Osteoblast (primary cell): ENCODE results near the gene AMOTL1. TPM values are rescaled to one million over a fixed set of nuclear protein-coding genes. Genes with fewer than 3 reads are reported as not detected.

Source experiments
- DNase-seq: peaks from one replicate; pipeline ENCODE4 v3.0.0; 2011; ENCODE audit warnings: low spot score, mixed read lengths; ENCODE audit not compliant: insufficient read length; ENCODE audit errors: missing footprints
- H2AFZ ChIP-seq: 2 replicates; pipeline ENCODE4 v1.6.0; 2011; ENCODE audit warnings: mild to moderate bottlenecking, low read length
- H3K27ac ChIP-seq: 2 replicates; pipeline ENCODE4 v1.5.1; 2011; ENCODE audit warnings: mild to moderate bottlenecking, low read depth, low read length, moderate library complexity
- H3K27me3 ChIP-seq: 2 replicates; pipeline ENCODE4 v1.6.0; 2012; ENCODE audit warnings: mild to moderate bottlenecking, control low read depth, inconsistent platforms, low read length, moderate library complexity; ENCODE audit not compliant: insufficient read depth
- H3K36me3 ChIP-seq: 2 replicates; pipeline ENCODE4 v1.5.1; 2011; ENCODE audit warnings: mild to moderate bottlenecking, low read length, control low read depth, moderate library complexity; ENCODE audit not compliant: insufficient read depth
- H3K4me1 ChIP-seq: 2 replicates; pipeline ENCODE4 v1.5.1; 2011; ENCODE audit warnings: mild to moderate bottlenecking, low read length, control low read depth, moderate library complexity; ENCODE audit not compliant: insufficient read depth
- H3K4me2 ChIP-seq: 2 replicates; pipeline ENCODE4 v1.6.0; 2011; ENCODE audit warnings: mild to moderate bottlenecking, low read length; ENCODE audit not compliant: insufficient read depth
- H3K4me3 ChIP-seq: fragments of 200-600 bp; sonication (generic); 3 replicates; pipeline ENCODE4 v1.5.1; 2012; ENCODE audit warnings: mild to moderate bottlenecking, low read length, inconsistent platforms; ENCODE audit not compliant: insufficient read depth
- H3K79me2 ChIP-seq: 2 replicates; pipeline ENCODE4 v1.6.0; 2012; ENCODE audit warnings: mild to moderate bottlenecking, low read length, control low read depth, inconsistent platforms; ENCODE audit not compliant: insufficient read depth
- H3K9me3 ChIP-seq: 2 replicates; pipeline ENCODE4 v1.5.1; 2011; ENCODE audit warnings: low read depth, low read length, control low read depth
- H4K20me1 ChIP-seq: 2 replicates; pipeline ENCODE4 v1.6.0; 2012; ENCODE audit warnings: mild to moderate bottlenecking, low read length, control low read depth; ENCODE audit not compliant: insufficient read depth
- CTCF ChIP-seq: IDR thresholded peaks from 2 replicates; pipeline ENCODE4 v1.5.1; 2011; ENCODE audit warnings: mild to moderate bottlenecking, low read depth, low read length, moderate library complexity; ENCODE audit errors: extremely low read depth
- total RNA-seq: library from RNA; depleted of rRNA; stranded (reverse); fragments of >200 nt; gene quantifications from 2 replicates; pipeline ENCODE4 v1.2.3, GENCODE V29; 2012

The AMOTL1 gene
- total RNA-seq, 1 donor: 53.6 TPM

GRCh38 chr11:94853836-94854235 lies 85.7 kb downstream of the AMOTL1 start:
- Histone ChIP-seq H3K4me1 (peaks cover 12% of the 10 kb centered on the region), H3K4me3 (no peak overlapping the region), H3K36me3 (peaks cover 71% of the 10 kb centered on the region), H3K27me3 (no peaks in the 10 kb centered on the region), H3K27ac (no peak overlapping the region), H3K4me2 (no peak overlapping the region), H3K79me2 (peaks cover under 1% of the 10 kb centered on the region), H2AFZ (no peak overlapping the region), H3K9me3 (no peaks in the 10 kb centered on the region), H4K20me1 (no peaks in the 10 kb centered on the region)
- TF ChIP-seq CTCF: no peak
- DNase-seq: no peak

GRCh38 chr11:94854770-94855633 lies 86.8 kb downstream of the AMOTL1 start:
- Histone ChIP-seq H4K20me1 (no peaks in the 10 kb centered on the region), H3K4me2 (peak overlapping the region; percentile 65), H2AFZ (no peak overlapping the region), H3K4me1 (peaks cover 12% of the 10 kb centered on the region), H3K27ac (peak overlapping the region; percentile 38), H3K27me3 (no peaks in the 10 kb centered on the region), H3K79me2 (no peaks in the 10 kb centered on the region), H3K36me3 (peaks cover 77% of the 10 kb centered on the region), H3K9me3 (no peaks in the 10 kb centered on the region), H3K4me3 (no peak overlapping the region)
- no peak for DNase-seq
- TF ChIP-seq CTCF: no peak

- no peak for DNase-seq
- no peak for TF ChIP-seq CTCF
- Histone ChIP-seq H3K4me2 (peak overlapping the region; percentile 65), H3K36me3 (peaks cover 77% of the 10 kb centered on the region), H3K9me3 (no peaks in the 10 kb centered on the region), H3K27me3 (no peaks in the 10 kb centered on the region), H2AFZ (no peak overlapping the region), H3K27ac (peak overlapping the region; percentile 38), H4K20me1 (no peaks in the 10 kb centered on the region), H3K4me1 (peaks cover 12% of the 10 kb centered on the region), H3K4me3 (no peak overlapping the region), H3K79me2 (no peaks in the 10 kb centered on the region)
Observed at GRCh38 chr11:94855666-94856065, 87.5 kb downstream of the AMOTL1 start.

GRCh38 chr11:94856443-94856842 lies 88.3 kb downstream of the AMOTL1 start:
- H4K20me1 ChIP-seq: no peaks in the 10 kb centered on the region
- no peak for TF ChIP-seq CTCF
- no peaks in the 10 kb centered on the region for H3K27me3 ChIP-seq
- H3K9me3 ChIP-seq: no peaks in the 10 kb centered on the region
- H3K4me3 ChIP-seq: no peak overlapping the region
- H2AFZ ChIP-seq: no peak overlapping the region
- no peaks in the 10 kb centered on the region for H3K79me2 ChIP-seq
- no peak for DNase-seq
- H3K4me1 ChIP-seq: peaks cover 12% of the 10 kb centered on the region
- H3K36me3 ChIP-seq: peaks cover 74% of the 10 kb centered on the region
- H3K27ac ChIP-seq: no peak overlapping the region
- no peak overlapping the region for H3K4me2 ChIP-seq
